ENCODE measurements around the gene INTS7.

INTS7 gene

GRCh38 chr1:212073490-212073889 is 38.1 kb upstream of the INTS7 start:
- in situ Hi-C loops (cut with MboI; ENCODE audit: low sequenced_read_pairs, unreplicated experiment) = loop anchor here (10.0 to 25.0 kb wide), 2 partner anchors 289 to 381 kb away; no protein-coding TSS in a partner anchor
- no peak for DNase-seq (ENCODE audit: low spot score)
- no peak for TF ChIP-seq CTCF (IDR thresholded peaks at IDR 0.05; ENCODE audit: borderline replicate concordance, control extremely low read depth, extremely low read depth, insufficient read depth, missing control alignments)

- DNase-seq (ENCODE audit: low spot score) = no peak
- TF ChIP-seq CTCF (IDR thresholded peaks at IDR 0.05; ENCODE audit: borderline replicate concordance, control extremely low read depth, extremely low read depth, insufficient read depth, missing control alignments) = no peak
- in situ Hi-C loops (cut with MboI; ENCODE audit: low sequenced_read_pairs, unreplicated experiment) = loop anchor here (10.0 to 25.0 kb wide), 2 partner anchors 290 to 383 kb away; no protein-coding TSS in a partner anchor
Measured at GRCh38 chr1:212072047-212072446, 36.7 kb upstream of the INTS7 start.

GRCh38 chr1:212070720-212071302 is 35.5 kb upstream of the INTS7 start:
- peak; percentile 52 for TF ChIP-seq CTCF (IDR thresholded peaks at IDR 0.05; ENCODE audit: borderline replicate concordance, control extremely low read depth, extremely low read depth, insufficient read depth, missing control alignments)
- in situ Hi-C loops (cut with MboI; ENCODE audit: low sequenced_read_pairs, unreplicated experiment) = loop anchor here (10.0 to 25.0 kb wide), 2 partner anchors 291 to 384 kb away; no protein-coding TSS in a partner anchor
- DNase-seq (ENCODE audit: low spot score) = no peak

DNA sequence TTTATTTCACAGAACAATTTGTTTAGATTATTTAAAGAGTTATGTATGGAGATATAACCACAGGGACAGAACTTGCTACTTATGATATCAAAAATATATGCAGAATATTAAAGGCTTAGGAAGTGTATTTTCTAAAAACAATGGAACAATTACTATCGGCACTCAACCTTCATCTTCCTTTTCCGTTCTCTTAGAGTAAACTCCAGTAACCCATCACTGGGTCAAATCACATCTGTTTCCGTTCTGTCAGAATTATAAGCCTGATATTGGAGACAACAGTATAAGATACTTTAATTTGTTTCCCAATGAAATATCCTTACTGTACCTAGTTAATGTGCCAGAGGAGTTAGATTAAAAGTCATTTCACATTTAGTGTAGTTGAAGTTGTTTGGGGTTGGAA is 32.4 kb upstream of the INTS7 start:
- no peak for TF ChIP-seq CTCF (IDR thresholded peaks at IDR 0.05; ENCODE audit: borderline replicate concordance, control extremely low read depth, extremely low read depth, insufficient read depth, missing control alignments)
- in situ Hi-C loops (cut with MboI; ENCODE audit: low sequenced_read_pairs, unreplicated experiment) = loop anchor here (25.0 kb wide), 1 partner anchor 295 kb away; no protein-coding TSS in a partner anchor
- DNase-seq (ENCODE audit: low spot score) = no peak

- DNase-seq (ENCODE audit: low spot score) = peak; percentile 32
- in situ Hi-C loops (cut with MboI; ENCODE audit: low sequenced_read_pairs, unreplicated experiment) = loop anchor here (25.0 kb wide), 1 partner anchor 299 kb away; no protein-coding TSS in a partner anchor
- TF ChIP-seq CTCF (IDR thresholded peaks at IDR 0.05; ENCODE audit: borderline replicate concordance, control extremely low read depth, extremely low read depth, insufficient read depth, missing control alignments) = peak; percentile 17
Measured at GRCh38 chr1:212062832-212063438, 27.6 kb upstream of the INTS7 start.

- in situ Hi-C loops (cut with MboI; ENCODE audit: low sequenced_read_pairs, unreplicated experiment) = loop anchor here (25.0 kb wide), 1 partner anchor 301 kb away; no protein-coding TSS in a partner anchor
- no peak for DNase-seq (ENCODE audit: low spot score)
- no peak for TF ChIP-seq CTCF (IDR thresholded peaks at IDR 0.05; ENCODE audit: borderline replicate concordance, control extremely low read depth, extremely low read depth, insufficient read depth, missing control alignments)
Measured at GRCh38 chr1:212060632-212061472, 25.5 kb upstream of the INTS7 start.

Data from GM13976 (cell line).